WTC11 (cell line): Measurements from ENCODE around the gene TMED10. TPM values are rescaled to one million over a fixed set of nuclear protein-coding genes. Genes with fewer than 3 reads are reported as not detected.
A peak's percentile ranks its signal among the peaks of the same experiment; 100 is the strongest.

Experiments
- ATAC-seq: fragments of 200-7000 bp; cut with Tn5 transposase; 2 replicates; pipeline ENCODE4 v1.10.0; 2021; ENCODE audit warnings: mild to moderate bottlenecking, moderate library complexity
- CTCF ChIA-PET: fragments of 300-600 bp; sonication (Branson Sonifier 250); formaldehyde crosslinking; loops from one replicate; lab custom pipeline; 2021; ENCODE audit warnings: antibody characterized with exemption; lab: Charles Lee
- POLR2A ChIA-PET: fragments of 350-600 bp; sonication (Branson Sonifier 250); formaldehyde crosslinking; loops from one replicate; lab custom pipeline; 2021; ENCODE audit warnings: antibody characterized with exemption; lab: Charles Lee
- DNase-seq: peaks from one replicate; pipeline ENCODE4 v3.0.0; 2021; ENCODE audit warnings: low spot score
- H3K27ac Mint-ChIP-seq: 2 replicates; pipeline ENCODE4 v1.8.0; 2021; ENCODE audit warnings: mixed read lengths
- H3K27me3 Mint-ChIP-seq: 2 replicates; pipeline ENCODE4 v1.8.0; 2021; ENCODE audit warnings: low read depth, mild to moderate bottlenecking, moderate library complexity, mixed read lengths
- H3K36me3 Mint-ChIP-seq: 2 replicates; pipeline ENCODE4 v1.8.0; 2021; ENCODE audit warnings: mixed read lengths
- H3K4me1 Mint-ChIP-seq: 2 replicates; pipeline ENCODE4 v1.8.0; 2022; ENCODE audit warnings: mixed read lengths
- H3K4me3 Mint-ChIP-seq: 2 replicates; pipeline ENCODE4 v1.8.0; 2021; ENCODE audit warnings: mild to moderate bottlenecking, moderate library complexity, mixed read lengths
- H3K9me3 Mint-ChIP-seq: 2 replicates; pipeline ENCODE4 v1.8.0; 2021; ENCODE audit warnings: mixed read lengths
- AFF4 ChIP-seq: sonication (generic); formaldehyde crosslinking; IDR thresholded peaks from 2 replicates; pipeline ENCODE4 v1.8.1; 2023; ENCODE audit warnings: mild to moderate bottlenecking, missing genetic modification reagents, borderline replicate concordance
- AR ChIP-seq: fragments of 250-450 bp; sonication (Bioruptor Pico); IDR thresholded peaks from 2 replicates; pipeline ENCODE4 v1.9.0; 2021; ENCODE audit warnings: mild to moderate bottlenecking
- CBFB ChIP-seq: sonication (generic); formaldehyde crosslinking; IDR thresholded peaks from 2 replicates; pipeline ENCODE4 v1.8.1; 2022; ENCODE audit warnings: mild to moderate bottlenecking, low read depth, missing genetic modification reagents
- ELF4 ChIP-seq: sonication (generic); formaldehyde crosslinking; IDR thresholded peaks from 2 replicates; pipeline ENCODE4 v1.8.1; 2022; ENCODE audit warnings: low read depth, mild to moderate bottlenecking, moderate library complexity, missing genetic modification reagents
- EMX1 ChIP-seq: fragments of 250-450 bp; sonication (Bioruptor Pico); IDR thresholded peaks from 2 replicates; pipeline ENCODE4 v1.8.0; 2021; ENCODE audit warnings: mild to moderate bottlenecking
- FOXJ3 ChIP-seq: sonication (generic); formaldehyde crosslinking; IDR thresholded peaks from 2 replicates; pipeline ENCODE4 v1.9.0; 2021; ENCODE audit warnings: missing genetic modification reagents, mild to moderate bottlenecking, borderline replicate concordance
- GABPB1 ChIP-seq: sonication (generic); formaldehyde crosslinking; IDR thresholded peaks from 2 replicates; pipeline ENCODE4 v1.8.1; 2023; ENCODE audit warnings: mild to moderate bottlenecking, missing genetic modification reagents
- IRF1 ChIP-seq: sonication (generic); formaldehyde crosslinking; IDR thresholded peaks from 2 replicates; pipeline ENCODE4 v1.8.0; 2023; ENCODE audit warnings: missing genetic modification reagents
- JUN ChIP-seq: sonication (generic); formaldehyde crosslinking; IDR thresholded peaks from 2 replicates; pipeline ENCODE4 v1.8.0; 2023; ENCODE audit warnings: mild to moderate bottlenecking, missing genetic modification reagents
- NFATC4 ChIP-seq: fragments of 250-450 bp; sonication (Bioruptor Pico); IDR thresholded peaks from 2 replicates; pipeline ENCODE4 v1.9.0; 2021; ENCODE audit warnings: mild to moderate bottlenecking
- NR2C2 ChIP-seq: sonication (generic); formaldehyde crosslinking; IDR thresholded peaks from 2 replicates; pipeline ENCODE4 v1.8.0; 2022; ENCODE audit warnings: mild to moderate bottlenecking, missing genetic modification reagents
- RORB ChIP-seq: fragments of 250-450 bp; sonication (Bioruptor Pico); IDR thresholded peaks from 2 replicates; pipeline ENCODE4 v1.9.0; 2021; ENCODE audit warnings: mild to moderate bottlenecking
- ZNF232 ChIP-seq: sonication (generic); formaldehyde crosslinking; IDR thresholded peaks from 2 replicates; pipeline ENCODE4 v1.8.0; 2022; ENCODE audit warnings: mild to moderate bottlenecking, missing genetic modification reagents
- total RNA-seq: library from RNA; stranded (reverse); gene quantifications from 3 replicates; pipeline ENCODE4 v1.2.3, GENCODE V29; 2021
- TF ChIP-seq, protein P1 (sequence below): sonication (generic); formaldehyde crosslinking; IDR thresholded peaks from 2 replicates; pipeline ENCODE4 v1.8.1; 2022; ENCODE audit warnings: mild to moderate bottlenecking, moderate library complexity, missing genetic modification reagents
- TF ChIP-seq, protein P2 (sequence below): sonication (generic); formaldehyde crosslinking; IDR thresholded peaks from 2 replicates; pipeline ENCODE4 v1.8.1; 2022; ENCODE audit warnings: missing genetic modification reagents, borderline replicate concordance

Gene TMED10
- total RNA-seq, 1 experiment from 2014 or later, result 234 TPM

- Mint-ChIP-seq H3K27ac (peak overlapping the region; percentile 53), H3K27me3 (no peaks in the 10 kb centered on the region), H3K4me3 (peak overlapping the region; percentile 13; the same call in 1 of the 2 replicates), H3K36me3 (no peaks in the 10 kb centered on the region), H3K4me1 (peaks cover 33% of the 10 kb centered on the region), H3K9me3 (no peaks in the 10 kb centered on the region)
- ATAC-seq (peak; percentile 60), DNase-seq (no peak)
- ChIA-PET CTCF (interaction anchor here (1.3 to 1.8 kb wide), 3 partner anchors 16 to 79 kb away, joined by 3 to 6 read pairs (median 4); no protein-coding TSS in a partner anchor), POLR2A (no interaction called here)
- TF ChIP-seq ZNF232 (CRISPR knock-in tag) (peak; percentile 28; the same call in 1 of the 2 replicates), EMX1 (no peak), IRF1 (CRISPR knock-in tag) (no peak)
- TF ChIP-seq, protein P1, sequence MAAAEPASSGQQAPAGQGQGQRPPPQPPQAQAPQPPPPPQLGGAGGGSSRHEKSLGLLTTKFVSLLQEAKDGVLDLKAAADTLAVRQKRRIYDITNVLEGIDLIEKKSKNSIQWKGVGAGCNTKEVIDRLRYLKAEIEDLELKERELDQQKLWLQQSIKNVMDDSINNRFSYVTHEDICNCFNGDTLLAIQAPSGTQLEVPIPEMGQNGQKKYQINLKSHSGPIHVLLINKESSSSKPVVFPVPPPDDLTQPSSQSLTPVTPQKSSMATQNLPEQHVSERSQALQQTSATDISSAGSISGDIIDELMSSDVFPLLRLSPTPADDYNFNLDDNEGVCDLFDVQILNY (CRISPR knock-in tag), result 0 out of 2 replicates have a peak, but pooled peaks have one; percentile 39
Measured at GRCh38 chr14:75222208-75222701, 45.8 kb upstream of the TMED10 start.

- peak overlapping the region; percentile 53; the same call in 1 of the 2 replicates for H3K27ac Mint-ChIP-seq
- no peaks in the 10 kb centered on the region for H3K27me3 Mint-ChIP-seq
- ChIA-PET POLR2A (no interaction called here), CTCF (interaction anchor here (1.6 to 1.8 kb wide), 2 partner anchors 17 to 80 kb away, joined by 4 to 6 read pairs; no protein-coding TSS in a partner anchor)
- TF ChIP-seq RORB (CRISPR knock-in tag), result no peak
- TF ChIP-seq, protein P2, sequence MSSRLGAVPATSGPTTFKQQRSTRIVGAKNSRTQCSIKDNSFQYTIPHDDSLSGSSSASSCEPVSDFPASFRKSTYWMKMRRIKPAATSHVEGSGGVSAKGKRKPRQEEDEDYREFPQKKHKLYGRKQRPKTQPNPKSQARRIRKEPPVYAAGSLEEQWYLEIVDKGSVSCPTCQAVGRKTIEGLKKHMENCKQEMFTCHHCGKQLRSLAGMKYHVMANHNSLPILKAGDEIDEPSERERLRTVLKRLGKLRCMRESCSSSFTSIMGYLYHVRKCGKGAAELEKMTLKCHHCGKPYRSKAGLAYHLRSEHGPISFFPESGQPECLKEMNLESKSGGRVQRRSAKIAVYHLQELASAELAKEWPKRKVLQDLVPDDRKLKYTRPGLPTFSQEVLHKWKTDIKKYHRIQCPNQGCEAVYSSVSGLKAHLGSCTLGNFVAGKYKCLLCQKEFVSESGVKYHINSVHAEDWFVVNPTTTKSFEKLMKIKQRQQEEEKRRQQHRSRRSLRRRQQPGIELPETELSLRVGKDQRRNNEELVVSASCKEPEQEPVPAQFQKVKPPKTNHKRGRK (CRISPR knock-in tag), result no peak
- TF ChIP-seq CBFB (CRISPR knock-in tag), result no peak
- no peak for TF ChIP-seq NR2C2
- TF ChIP-seq FOXJ3 (CRISPR knock-in tag), result no peak
- TF ChIP-seq AR (CRISPR knock-in tag), result no peak
- TF ChIP-seq GABPB1 (CRISPR knock-in tag), result no peak
- TF ChIP-seq AFF4 (CRISPR knock-in tag), result no peak
- TF ChIP-seq JUN (CRISPR knock-in tag), result no peak
- no peak for TF ChIP-seq NFATC4 (CRISPR knock-in tag)
- TF ChIP-seq IRF1 (CRISPR knock-in tag), result no peak
- TF ChIP-seq ELF4 (CRISPR knock-in tag), result no peak
- ATAC-seq, result peak; percentile 23
- H3K36me3 Mint-ChIP-seq, result no peaks in the 10 kb centered on the region
- peaks cover 33% of the 10 kb centered on the region for H3K4me1 Mint-ChIP-seq
- H3K4me3 Mint-ChIP-seq, result peak overlapping the region; percentile 13; the same call in 1 of the 2 replicates
- DNase-seq, result no peak
- H3K9me3 Mint-ChIP-seq, result no peaks in the 10 kb centered on the region
Measured at GRCh38 chr14:75221797-75222196, 45.4 kb upstream of the TMED10 start.
